GM12865 (cell line): ENCODE data around the gene LCAT.

Experiments used
- DNase-seq: peaks from one replicate; pipeline ENCODE4 v3.0.0; 2010; ENCODE audit warnings: low read depth
- H3K4me3 ChIP-seq: 2 replicates; pipeline ENCODE4 v1.5.1; 2011; ENCODE audit warnings: mild to moderate bottlenecking, low read depth, low read length, control low read depth
- CTCF ChIP-seq: IDR thresholded peaks from 2 replicates; pipeline ENCODE4 v1.5.1; 2011; ENCODE audit warnings: low read length, control low read depth, low read depth, inconsistent platforms; ENCODE audit not compliant: insufficient read depth; ENCODE audit errors: missing control alignments

The LCAT gene

GRCh38 chr16:67924140-67924906 is 19.6 kb downstream of the LCAT start:
- DNase-seq, result no peak
- TF ChIP-seq CTCF, result no peak
- H3K4me3 ChIP-seq, result no peak overlapping the region

GRCh38 chr16:67923414-67924116 is 20.4 kb downstream of the LCAT start:
- no peak for TF ChIP-seq CTCF
- no peak overlapping the region for H3K4me3 ChIP-seq
- no peak for DNase-seq

- TF ChIP-seq CTCF, result no peak
- DNase-seq, result no peak
- no peak overlapping the region for H3K4me3 ChIP-seq
These were observed 21.2 kb downstream of the LCAT start for GRCh38 chr16:67922740-67923139.

- no peak for DNase-seq
- no peak overlapping the region for H3K4me3 ChIP-seq
- TF ChIP-seq CTCF, result no peak
These were observed 21.7 kb downstream of the LCAT start for GRCh38 chr16:67922221-67922620.

- TF ChIP-seq CTCF, result no peak
- no peak overlapping the region for H3K4me3 ChIP-seq
- no peak for DNase-seq
These were observed 24.2 kb downstream of the LCAT start for GRCh38 chr16:67919622-67920221.

GRCh38 chr16:67917852-67918236 is 26.1 kb downstream of the LCAT start:
- no peak overlapping the region for H3K4me3 ChIP-seq
- TF ChIP-seq CTCF, result no peak
- no peak for DNase-seq
